Skin of body (tissue), 2 donors: Measurements from ENCODE around the gene ZNF670. TPM values are rescaled to one million over a fixed set of nuclear protein-coding genes. Genes with fewer than 3 reads are reported as not detected.
"Not testable (repeated sequence)": the region's sequence is repeated elsewhere in the genome, so short reads cannot be mapped to it uniquely, and the experiment has no call there.

Experiments used
- DNase-seq: peaks from one replicate; lab custom pipeline; 2025; lab: John Stamatoyannopoulos, UW
- total RNA-seq: library from RNA; depleted of rRNA; stranded (reverse); fragments of >200 nt; gene quantifications from one replicate; pipeline ENCODE4 v1.2.3, GENCODE V29; 2014

Gene ZNF670
- total RNA-seq, 1 donor from 2014 or later, result 4.4 TPM

DNA sequence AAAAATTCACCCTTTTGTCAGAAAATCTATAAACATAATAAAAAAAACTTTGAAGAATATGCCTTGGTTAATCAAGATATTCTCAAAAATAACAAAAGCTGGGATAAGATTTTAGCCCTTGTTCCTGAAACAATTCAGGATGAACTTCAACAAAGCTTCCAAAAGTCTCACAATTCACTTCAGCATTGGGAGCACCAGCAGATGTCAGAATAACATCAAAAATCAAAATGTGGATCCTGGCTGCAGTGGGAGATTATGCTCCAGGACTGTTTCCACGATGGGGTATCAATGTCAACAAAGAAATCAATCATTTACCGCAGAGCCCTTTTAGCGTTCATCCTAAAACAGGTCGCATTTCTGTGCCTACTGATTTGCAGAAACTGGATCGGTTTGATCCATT, 35.2 kb downstream of the ZNF670 start:
- DNase-seq, result no peak

DNA sequence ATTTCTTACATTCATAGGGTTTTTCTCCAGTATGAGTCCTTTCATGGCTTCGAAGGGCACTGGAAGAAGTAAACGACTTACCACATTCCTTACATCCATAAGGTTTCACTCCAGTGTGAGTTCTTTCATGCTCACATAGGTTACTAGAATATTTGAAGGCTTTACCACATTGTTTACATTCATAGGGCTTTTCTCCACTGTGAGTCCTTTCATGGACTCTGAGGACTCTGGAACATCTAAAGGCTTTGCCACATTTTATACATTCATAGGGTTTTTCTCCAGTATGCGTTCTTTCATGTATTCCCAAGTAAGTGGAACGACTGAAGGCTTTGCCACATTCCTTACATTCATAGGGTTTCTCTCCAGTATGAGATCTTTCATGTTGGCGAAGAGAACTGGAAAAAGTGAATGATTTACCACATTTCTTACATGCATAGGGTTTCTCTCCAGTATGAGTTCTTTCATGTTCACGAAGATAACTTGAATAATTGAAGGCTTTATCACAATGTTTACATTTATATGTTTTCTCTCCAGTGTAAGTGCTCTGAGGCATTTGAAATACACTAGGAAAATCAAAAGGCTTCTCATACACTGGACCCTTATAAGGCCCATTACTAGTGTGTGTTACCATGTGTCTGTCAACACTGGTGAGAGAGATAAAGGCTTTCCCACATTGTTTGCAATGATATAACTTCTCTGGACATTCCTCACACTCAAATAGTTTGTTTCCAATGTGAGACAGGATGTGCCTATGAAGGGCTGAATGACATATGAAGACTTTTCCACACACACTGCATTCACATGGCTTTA, 40.9 kb downstream of the ZNF670 start:
- no peak for DNase-seq

- DNase-seq, result not testable (repeated sequence)
These were observed 46.3 kb downstream of the ZNF670 start for GRCh38 chr1:247032306-247032705.

Other genes with a start within 250 kb of the ZNF670 start
- 35.7 TPM for gene AHCTF1, start 146.9 kb downstream of the ZNF670 start, total RNA-seq
- gene ZNF695, start 70.8 kb downstream of the ZNF670 start, total RNA-seq, result 1.7 TPM
- 6.8 TPM for gene ZNF669, start 25.5 kb upstream of the ZNF670 start, total RNA-seq
- gene ZNF124, start 93.2 kb upstream of the ZNF670 start, total RNA-seq, result 54.8 TPM
- not detected for gene VN1R5, start 177.3 kb upstream of the ZNF670 start, total RNA-seq